H1 (cell line): ENCODE measurements around the gene ATP9B.
"Not testable (repeated sequence)": the region's sequence is repeated elsewhere in the genome, so short reads cannot be mapped to it uniquely, and the experiment has no call there.

ENCODE experiments used
- CTCF ChIP-seq, 3 experiments: IDR thresholded peaks; 1 replicate in 2 of 3; 2 replicates in 1 of 3; pipeline versions ENCODE4 v1.5.1 to v1.6.1; 2011; ENCODE audit warnings: low read length in 3 of 3, mild to moderate bottlenecking in 3 of 3, inconsistent platforms in 2 of 3, low read depth in 1 of 3, moderate library complexity in 1 of 3; ENCODE audit not compliant: insufficient read depth in 1 of 3; ENCODE audit errors: control extremely low read depth in 1 of 3
- HDAC2 ChIP-seq, 2 experiments: fragments of 300-600 bp in 1 of 2; sonication (generic) in 1 of 2; IDR thresholded peaks; 2 replicates each; pipeline ENCODE4 v1.6.1; 2011 to 2012; ENCODE audit warnings: low read depth in 2 of 2, low read length in 2 of 2, mild to moderate bottlenecking in 2 of 2, moderate library complexity in 2 of 2, borderline replicate concordance in 1 of 2, inconsistent platforms in 1 of 2
- POLR2A ChIP-seq, 2 experiments: IDR thresholded peaks; 1 replicate in 1 of 2; 2 replicates in 1 of 2; pipeline ENCODE4 v1.6.1; 2011; ENCODE audit warnings: low read depth in 2 of 2, low read length in 2 of 2, mild to moderate bottlenecking in 2 of 2; ENCODE audit errors: control extremely low read depth in 1 of 2
- RXRA ChIP-seq: IDR thresholded peaks from 2 replicates; pipeline ENCODE4 v1.6.1; 2011; ENCODE audit warnings: low read depth, mild to moderate bottlenecking, low read length, moderate library complexity; ENCODE audit not compliant: insufficient read depth
- SIN3A ChIP-seq, 2 experiments: IDR thresholded peaks in 1 of 2; conservative IDR thresholded peaks in 1 of 2; 2 replicates each; pipeline ENCODE4 v1.6.1; 2011 to 2012; ENCODE audit warnings: low read length in 2 of 2, improper control_type of control experiment in 1 of 2, low read depth in 1 of 2, mild to moderate bottlenecking in 1 of 2
- SP1 ChIP-seq: IDR thresholded peaks from 2 replicates; pipeline ENCODE4 v1.6.1; 2011; ENCODE audit warnings: low read depth, low read length
- TBP ChIP-seq: IDR thresholded peaks from 2 replicates; pipeline ENCODE4 v1.6.1; 2011; ENCODE audit warnings: low read depth, low read length, improper control_type of control experiment
- USF2 ChIP-seq: IDR thresholded peaks from 2 replicates; pipeline ENCODE4 v1.6.1; 2011; ENCODE audit warnings: low read length, improper control_type of control experiment
- YY1 ChIP-seq: IDR thresholded peaks from 2 replicates; pipeline ENCODE4 v1.6.1; 2011; ENCODE audit warnings: low read depth, mild to moderate bottlenecking, low read length
- ZNF274 ChIP-seq: IDR thresholded peaks from 2 replicates; pipeline ENCODE4 v1.7.0; 2012; ENCODE audit warnings: low read length, borderline replicate concordance; ENCODE audit errors: extremely low read depth

- TF ChIP-seq SP1; CTCF (IDR thresholded peaks at IDR 0.05; ENCODE audit: control extremely low read depth in 1 of 3, insufficient read depth in 1 of 3, low read depth in 1 of 3, low read length in 3 of 3); TBP; POLR2A (IDR thresholded peaks at IDR 0.05; ENCODE audit: control extremely low read depth in 1 of 2, low read depth in 2 of 2, low read length in 2 of 2); ZNF274; USF2; SIN3A (conservative IDR thresholded peaks at IDR 0.05 in 1 of 2, IDR thresholded peaks at IDR 0.05 in 1 of 2; ENCODE audit: low read depth in 1 of 2, low read length in 2 of 2); HDAC2 (IDR thresholded peaks at IDR 0.05; ENCODE audit: borderline replicate concordance in 1 of 2, low read depth in 2 of 2, low read length in 2 of 2); RXRA; YY1: not testable (repeated sequence)
Observed at GRCh38 chr18:79172331-79172730, 103.1 kb downstream of the ATP9B start.
